Stimulated activated CD8-positive, alpha-beta memory T cell treated with anti-CD3 and anti-CD28 coated beads, Interleukin-4, amount 100 ng/mL, for 48 hours (primary cell): ENCODE data around the gene ZNF286A.
"Not testable (repeated sequence)": the region's sequence is repeated elsewhere in the genome, so short reads cannot be mapped to it uniquely, and the experiment has no call there.

Source experiments
- DNase-seq: peaks from one replicate; pipeline ENCODE4 v3.0.0-alpha.2; 2020

ZNF286A gene

DNA sequence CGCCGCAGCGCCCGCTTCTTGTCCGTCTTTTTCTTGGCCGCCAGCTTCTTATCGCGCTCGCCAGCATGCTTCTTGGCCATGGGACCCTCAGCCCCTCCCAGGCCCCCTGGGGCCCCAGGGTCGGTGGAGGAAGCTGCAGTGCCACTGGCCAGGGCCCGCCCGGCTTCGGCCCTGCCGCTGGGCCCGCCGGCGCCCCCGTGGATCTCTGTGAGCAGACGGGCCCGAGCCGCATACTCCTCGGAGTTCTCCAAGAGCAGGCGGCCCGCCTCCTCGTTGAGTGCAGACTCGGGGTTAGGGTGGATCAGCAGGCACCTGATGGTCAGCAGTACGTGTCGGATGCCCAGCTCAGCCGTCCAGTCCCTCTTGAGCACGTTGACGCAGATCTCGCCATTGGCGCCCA, 4.7 kb downstream of the ZNF286A start:
- DNase-seq: not testable (repeated sequence)

DNA sequence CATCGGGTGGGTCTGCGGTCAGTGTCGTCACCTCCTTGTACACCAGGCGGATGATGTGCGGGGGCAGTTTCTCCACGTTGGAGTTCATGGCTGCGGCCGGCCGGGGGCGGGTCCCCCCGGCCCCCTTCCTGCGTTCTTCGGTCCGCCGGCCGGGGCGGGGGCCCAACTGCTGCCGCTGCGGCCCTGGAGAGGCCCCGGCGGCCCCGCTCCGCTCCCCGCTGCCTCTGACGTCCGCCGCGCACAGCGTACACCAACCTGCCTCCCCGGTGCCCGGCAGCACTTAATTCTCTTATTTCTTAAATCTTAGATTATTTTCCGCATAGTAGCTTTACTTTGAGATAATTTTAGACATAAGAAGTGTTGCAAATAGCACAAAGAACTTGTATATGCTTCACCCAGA, 5.3 kb downstream of the ZNF286A start:
- DNase-seq: not testable (repeated sequence)

DNA sequence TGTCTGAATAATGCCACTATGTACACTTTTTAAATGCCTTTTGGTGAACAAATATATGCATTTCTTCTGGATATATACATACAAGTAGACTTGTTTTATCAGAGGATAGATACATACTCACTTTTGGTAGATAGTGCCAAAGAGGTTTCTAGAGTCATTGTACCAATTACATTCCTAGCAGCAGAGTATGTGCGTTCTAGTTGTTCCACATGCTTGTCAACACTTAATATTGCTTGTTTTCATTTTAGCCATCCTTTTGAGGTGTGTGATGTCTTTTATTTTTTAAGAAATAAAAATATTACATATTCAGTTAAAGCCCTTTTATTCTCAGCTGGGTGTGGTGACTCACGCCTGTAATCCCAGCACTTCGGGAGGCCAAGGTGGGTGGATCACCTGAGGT, 9.3 kb downstream of the ZNF286A start:
- not testable (repeated sequence) for DNase-seq

DNA sequence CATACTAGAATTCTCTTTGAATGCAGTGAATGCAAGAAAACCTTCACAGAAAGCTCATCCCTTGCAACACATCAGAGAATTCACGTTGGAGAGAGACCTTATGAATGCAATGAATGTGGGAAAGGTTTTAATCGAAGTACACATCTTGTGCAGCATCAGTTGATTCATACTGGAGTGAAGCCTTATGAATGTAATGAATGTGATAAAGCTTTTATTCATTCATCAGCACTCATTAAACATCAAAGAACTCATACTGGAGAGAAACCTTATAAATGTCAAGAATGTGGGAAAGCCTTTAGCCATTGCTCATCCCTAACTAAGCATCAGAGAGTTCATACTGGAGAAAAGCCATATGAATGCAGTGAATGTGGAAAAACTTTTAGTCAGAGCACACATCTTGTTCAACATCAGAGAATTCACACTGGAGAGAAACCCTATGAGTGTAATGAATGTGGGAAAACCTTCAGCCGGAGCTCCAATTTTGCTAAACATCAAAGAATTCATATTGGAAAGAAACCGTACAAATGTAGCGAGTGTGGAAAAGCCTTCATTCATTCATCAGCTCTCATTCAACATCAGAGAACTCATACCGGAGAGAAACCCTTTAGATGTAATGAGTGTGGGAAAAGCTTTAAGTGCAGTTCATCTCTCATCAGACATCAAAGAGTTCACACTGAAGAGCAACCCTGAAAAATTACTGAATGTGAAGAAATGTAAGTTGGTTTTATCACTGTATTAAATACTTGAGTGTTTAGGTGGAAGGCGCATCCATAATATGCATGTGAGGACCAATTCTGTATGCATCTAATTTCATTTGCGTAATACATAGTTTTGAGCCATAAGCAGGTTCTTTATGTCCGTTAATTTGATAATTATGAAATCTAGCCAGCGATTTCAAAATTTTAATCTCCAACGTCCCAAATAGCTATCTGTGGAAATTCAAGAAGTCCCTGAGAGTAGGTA, 17.3 kb downstream of the ZNF286A start:
- DNase-seq: not testable (repeated sequence)

DNA sequence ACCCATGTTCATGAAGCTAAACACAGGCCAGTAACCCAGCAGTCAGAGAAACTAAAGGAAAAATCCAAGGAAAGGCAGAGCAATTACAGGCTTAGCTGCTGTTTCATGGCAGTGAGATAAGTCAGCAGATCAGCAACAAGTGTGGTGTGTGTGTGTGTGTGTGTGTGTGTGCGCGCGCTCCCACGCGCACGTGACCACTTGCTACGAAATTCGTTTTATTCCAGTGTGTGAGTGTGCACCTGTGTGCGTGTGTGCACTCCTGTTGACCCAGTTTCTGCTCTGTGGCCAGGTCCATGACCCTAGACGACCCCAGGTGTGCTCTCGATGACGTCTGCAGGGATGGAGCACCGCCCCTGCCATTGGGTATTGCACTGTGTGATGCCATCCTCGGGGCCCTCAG, 31.0 kb downstream of the ZNF286A start:
- not testable (repeated sequence) for DNase-seq

DNA sequence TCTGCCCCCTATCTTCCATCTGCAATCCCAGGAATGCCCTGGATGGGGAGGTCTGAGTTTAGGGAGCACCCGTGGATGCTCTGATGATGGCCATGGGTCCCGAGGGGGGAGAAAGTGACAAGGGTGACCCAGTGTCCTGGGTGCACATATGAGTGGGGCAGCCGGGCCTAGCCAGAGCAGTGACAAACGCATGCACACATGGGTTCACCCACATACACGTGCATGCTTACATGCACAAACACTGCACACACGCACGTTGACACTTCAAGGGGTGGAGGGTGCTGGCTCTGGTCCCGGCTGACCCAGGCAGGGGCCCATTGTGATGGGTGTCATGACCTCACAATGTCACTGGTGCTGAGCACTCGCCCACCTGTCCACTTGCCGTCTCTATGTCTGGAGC, 32.3 kb downstream of the ZNF286A start, which contains the start of gene TBC1D26:
Gene TBC1D26 (plus strand): TSS at position 384 of the 400 bp plus-strand sequence. CDS start 3,066 bp downstream, outside the sequence.
- DNase-seq: not testable (repeated sequence)

DNA sequence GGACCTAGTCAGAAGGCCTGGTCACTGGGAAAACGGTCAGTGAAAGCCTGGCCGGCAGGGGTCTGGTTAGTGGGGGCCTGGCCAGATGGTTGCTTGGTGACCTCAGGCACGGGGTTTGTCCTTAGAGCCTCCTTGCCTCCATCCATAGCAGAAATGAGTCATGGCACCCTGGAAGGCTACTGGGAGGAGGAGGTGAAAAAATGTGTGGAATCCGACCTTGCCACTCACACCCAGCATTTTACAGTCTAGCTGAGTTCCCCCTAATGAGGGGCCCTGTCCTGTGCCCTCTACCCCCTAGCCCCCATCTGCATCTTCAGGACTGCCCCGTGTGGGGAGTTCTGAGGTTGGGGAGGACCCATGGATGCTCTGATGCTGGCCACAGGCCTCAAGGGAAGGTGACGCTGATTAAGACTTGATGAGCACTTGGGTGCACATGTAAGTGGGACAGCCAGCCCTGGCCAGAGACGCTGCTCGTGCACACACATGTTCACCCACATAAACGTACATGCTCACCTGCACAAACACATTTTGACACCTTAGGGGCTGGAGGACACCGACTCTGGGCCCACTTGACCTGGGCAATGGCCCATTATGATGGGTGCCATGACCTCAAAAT, 33.7 kb downstream of the ZNF286A start:
- not testable (repeated sequence) for DNase-seq

DNA sequence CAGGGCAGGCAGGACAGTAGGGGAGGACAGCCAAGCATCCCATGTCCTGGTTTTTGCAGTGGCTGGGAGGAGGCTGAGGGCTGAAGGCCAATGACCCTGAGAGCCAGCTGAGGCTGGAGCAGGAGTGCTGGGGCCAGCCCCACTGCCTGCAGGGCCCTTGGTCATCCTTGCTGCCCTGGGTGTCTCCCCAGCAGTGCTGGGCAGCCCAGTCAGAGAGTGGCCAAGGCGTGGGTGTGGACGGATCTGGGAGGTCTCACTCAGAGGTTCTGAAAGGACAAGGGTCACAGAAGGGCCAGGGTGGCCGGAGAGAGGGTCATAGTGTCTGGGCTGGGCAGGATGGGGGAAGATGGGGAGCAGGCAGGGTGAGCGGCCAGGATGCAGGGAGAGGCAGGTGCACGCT, 37.0 kb downstream of the ZNF286A start:
- DNase-seq: not testable (repeated sequence)

DNA sequence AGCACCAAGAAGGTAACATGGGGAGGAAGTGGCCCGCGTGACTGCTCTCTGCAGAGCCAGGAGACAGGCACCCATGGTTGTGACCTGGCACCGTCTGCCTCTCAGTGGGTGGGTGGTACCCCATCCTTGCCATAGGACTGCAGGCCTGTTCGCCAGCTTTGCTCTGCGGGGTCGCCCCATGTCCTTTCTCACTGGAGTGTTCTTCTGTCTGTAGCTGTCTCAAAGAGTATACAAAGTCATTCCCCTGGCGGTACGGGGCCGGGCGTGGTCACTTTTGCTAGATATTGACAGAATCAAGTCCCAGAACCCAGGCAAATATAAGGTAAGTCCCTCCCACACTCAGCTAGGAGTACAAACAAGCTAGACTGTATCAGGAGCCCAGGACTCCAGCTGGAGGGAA, 38.5 kb downstream of the ZNF286A start:
- DNase-seq: no peak

DNA sequence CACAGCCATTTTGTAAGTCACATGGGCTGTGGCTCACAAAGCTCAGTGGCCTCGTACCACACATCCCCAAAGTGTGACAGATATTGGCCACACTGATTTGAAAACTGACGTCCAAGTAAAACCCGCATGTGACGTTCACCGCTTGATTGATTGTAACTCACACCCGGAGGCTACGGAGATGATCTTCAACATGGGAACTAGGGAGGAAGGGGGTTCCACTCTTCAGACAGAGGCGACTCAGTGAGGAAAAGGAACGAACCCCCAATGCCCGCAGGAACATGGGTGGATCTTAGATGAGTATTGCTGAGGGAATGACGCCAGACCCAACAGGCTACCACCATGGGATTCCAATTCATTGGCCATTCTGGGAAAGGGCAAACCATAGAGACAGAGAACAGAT, 39.7 kb downstream of the ZNF286A start:
- DNase-seq: not testable (repeated sequence)

DNA sequence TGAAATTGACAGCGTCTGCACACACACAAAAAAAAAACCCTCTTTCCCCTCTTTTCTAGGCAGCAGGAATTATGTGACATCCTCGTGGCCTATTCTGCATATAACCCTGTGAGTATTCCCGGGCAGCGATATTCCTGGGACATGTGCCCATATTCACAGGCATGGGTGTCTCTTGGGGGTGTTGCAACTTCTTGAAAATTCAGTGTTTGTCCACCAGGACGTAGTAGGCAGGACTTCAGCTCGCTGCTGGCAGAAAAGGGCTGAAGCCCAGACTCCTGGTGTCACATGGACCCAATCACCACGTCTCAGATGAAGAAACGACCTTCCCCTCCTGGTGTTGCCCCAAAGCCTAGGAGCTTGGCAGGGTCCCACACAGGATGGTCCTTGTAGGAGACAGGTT, 40.5 kb downstream of the ZNF286A start:
- not testable (repeated sequence) for DNase-seq

DNA sequence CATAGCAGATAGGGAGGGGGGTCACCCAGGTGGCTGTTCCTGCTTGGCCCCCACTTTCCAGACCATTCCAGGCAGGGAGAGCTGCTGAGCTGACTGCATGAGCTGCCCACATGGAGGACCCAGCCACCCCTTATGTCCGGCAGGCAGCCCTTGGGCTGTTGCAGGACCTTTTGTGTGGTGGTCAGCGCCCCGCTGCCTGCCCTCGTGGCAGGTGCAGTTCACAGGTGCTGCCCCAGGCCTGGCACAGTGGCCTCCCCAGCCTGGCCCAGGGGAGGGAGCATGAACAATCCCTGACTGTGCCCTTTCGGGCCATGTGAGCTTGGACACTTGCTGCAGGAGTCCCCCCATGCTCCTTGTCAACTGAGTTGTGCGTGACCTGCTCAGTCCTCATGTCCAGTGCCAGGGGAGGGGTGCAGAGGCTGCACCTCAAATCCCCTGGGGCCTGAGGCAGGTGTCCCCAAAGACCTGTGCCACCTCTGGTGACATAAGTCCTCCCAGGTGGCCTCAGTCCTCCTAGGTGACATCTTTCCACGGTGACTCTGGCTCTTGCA, 41.1 kb downstream of the ZNF286A start:
- DNase-seq: no peak

DNA sequence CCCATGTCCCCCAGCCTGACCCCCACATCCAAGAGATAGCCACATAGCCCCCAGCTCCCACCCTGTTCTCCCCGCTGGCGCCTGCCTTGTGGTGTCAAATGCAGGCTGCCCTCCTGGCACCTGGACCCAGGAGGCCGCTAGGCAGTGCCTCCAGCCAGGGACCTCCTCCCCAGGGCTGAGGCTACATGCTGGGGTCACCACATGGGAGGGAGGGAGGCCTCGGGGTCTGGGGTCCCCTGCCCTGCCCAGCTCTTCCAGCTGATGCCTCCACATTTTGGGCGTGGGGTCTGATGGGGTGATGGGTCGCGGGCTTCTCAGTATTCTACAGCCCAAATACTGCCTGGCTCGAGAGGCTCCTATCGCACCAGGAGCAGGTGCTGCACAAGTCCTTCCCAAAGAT, 42.1 kb downstream of the ZNF286A start:
- DNase-seq: no peak

DNA sequence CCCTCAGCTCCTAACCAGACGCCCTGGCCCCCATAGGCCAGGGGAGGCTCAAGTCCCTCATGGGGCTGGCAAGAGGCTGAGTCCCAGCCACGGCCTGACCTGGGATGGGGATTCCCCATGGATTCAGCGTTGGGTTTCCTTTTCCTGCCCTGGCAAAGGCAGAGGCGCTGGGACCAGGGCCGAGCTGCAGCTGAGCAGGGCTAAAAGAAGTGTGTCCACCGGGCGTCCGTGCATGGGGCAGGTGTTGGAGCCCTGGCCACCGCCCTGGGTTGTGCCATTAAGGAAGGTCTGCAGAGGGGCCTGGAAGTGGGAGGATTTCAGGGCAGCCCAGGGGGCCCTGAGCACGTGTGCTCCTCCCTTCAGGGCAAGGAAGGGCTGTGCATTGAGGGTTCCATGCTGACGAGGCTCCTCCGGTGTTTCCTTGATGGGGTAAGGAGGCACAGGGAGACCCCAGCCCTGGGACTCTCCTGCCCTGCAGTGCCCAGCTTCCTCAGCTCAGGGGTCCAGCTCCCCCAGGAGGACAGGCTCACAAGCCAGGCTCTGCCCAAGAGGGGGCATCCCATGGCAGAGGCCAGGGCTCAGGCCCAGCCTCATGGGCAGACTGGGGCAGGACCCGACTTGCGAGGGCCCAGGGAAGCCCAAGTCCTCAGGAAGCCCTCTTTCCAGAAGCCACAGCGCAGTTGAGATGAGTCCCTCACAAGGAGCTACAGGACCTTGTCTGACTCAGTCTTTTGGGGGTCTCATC, 42.7 kb downstream of the ZNF286A start:
- no peak for DNase-seq

DNA sequence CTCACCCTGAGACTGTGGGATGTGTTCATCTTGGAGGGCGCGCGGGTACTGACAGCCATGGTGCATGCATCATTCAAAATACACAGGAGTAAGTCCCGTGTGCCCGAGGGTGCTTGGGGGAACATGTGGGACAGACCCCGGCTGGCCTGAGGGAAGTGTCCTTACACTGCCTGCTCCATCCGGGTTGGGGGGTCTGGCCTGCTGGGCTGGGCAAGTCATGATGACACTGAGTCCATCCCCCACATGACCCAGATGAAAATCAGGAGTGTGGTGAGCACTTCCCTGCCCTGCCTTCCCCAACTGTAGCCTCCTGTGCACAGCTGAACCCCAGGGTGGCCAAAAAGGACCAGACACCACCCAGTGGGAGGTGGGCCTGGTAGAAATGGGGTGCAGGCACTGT, 43.4 kb downstream of the ZNF286A start:
- no peak for DNase-seq

DNA sequence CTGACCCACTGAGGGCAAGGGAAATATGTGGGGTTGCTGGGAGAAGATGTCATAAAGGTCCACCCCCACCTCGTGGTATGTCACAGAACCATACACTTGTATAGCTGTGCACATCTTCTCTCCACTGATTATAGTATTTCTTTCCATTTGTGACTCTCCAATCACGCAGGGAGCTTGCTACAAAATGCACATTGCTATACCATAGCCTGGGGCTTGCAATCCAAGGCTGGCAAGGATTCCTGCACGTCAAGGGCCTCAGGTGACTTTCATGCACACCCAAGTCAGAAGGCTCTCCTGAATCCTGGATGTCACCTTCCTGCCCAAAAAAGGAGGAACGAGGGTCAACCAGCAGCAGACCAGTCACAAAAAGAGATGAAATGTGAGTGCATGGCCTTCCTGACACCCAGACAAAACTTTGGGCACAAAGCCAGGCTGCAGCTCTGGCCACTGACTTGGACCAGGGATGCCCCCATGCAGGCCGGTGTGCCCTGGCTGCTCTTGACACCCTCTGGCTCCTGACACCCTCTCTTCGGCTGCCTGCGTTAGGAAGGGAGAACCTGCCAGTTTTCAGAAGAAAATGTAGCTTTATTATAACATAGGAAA, 44.6 kb downstream of the ZNF286A start:
- no peak for DNase-seq

DNA sequence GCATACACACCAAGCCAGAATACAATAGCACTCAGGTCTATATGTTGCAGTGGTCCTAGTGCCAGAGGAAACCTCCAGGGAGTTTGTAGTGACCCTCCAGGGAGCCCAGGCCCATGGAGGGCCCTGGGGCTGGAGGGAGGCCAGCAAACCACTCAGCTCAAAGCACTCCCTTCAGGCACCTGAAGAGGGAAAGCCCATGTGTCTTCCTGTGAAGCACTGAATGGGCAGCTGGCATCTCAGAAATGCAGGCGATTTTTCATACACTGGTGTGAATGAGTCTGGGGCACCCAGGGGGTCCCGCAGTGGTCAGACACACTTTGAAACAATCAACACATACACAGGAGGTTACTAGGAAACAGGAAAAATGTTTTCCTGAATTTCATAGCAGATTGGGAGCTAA, 45.3 kb downstream of the ZNF286A start:
- no peak for DNase-seq

DNA sequence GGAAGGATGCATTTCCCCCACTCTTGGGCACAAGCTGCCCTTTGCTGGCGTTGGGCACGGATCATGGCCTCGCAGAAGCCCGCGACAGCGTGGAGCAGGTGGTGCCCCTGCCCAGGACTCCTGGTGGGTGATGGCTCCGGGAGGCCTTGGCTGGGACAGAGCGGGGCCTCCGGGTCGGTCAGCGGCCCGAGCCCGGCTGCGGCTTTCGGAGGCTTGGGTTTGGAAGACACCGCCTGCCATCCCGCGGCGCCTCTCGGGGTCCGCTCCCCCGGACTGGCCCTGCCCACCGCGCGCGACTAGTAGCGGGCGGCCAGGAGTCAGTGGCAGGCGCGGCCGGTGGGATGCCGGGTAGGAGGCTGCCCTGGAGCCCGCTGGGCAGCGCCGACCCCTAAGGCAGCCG, 49.9 kb downstream of the ZNF286A start:
- DNase-seq: not testable (repeated sequence)

DNA sequence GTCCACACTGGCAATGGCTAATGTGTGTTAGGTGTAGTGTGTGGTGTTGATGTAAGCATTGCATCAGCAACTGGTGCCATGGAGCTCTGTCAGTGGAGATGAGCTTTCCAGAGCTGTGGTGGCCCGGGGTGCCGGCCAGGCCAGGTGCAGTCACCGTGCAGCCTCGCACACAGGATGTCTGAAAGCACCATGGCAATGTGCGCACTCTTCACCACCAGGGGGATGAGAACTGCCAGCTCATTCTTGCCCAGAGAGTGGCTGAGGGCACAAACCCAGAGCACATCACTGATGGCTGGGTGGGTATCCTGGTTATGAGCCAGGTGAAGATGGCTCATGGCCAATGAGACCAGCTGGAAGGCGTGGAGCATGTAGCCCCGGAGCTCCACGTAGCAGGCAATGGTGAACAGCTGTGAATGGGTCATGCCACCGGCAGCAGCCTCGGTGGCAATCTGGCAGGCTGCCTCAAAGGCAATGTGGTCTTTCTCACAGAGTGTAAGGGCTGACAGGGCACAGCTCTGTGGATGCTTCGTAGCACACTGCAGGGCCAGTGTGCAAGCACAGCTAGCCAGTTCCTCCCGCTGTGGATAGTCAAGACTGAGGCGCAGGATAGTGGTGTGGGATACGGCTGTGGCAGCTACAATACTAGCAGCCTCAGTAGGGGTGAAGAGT, 69.4 kb downstream of the ZNF286A start:
- DNase-seq: not testable (repeated sequence)
